Hepatocyte (in vitro differentiated cells): ENCODE results near the gene SPATA32. TPM values are rescaled to one million over a fixed set of nuclear protein-coding genes. Genes with fewer than 3 reads are reported as not detected.

Experiments
- DNase-seq: peaks from one replicate; pipeline ENCODE4 v3.0.0-alpha.2; 2016; ENCODE audit warnings: low spot score
- H2AFZ ChIP-seq: fragments of 200-600 bp; sonication (generic); 2 replicates; pipeline ENCODE4 v1.6.0; 2016; ENCODE audit warnings: antibody characterized with exemption, mild to moderate bottlenecking
- H3K27ac ChIP-seq: fragments of 200-600 bp; sonication (generic); 2 replicates; pipeline ENCODE4 v1.5.1; 2016; ENCODE audit warnings: mild to moderate bottlenecking
- H3K27me3 ChIP-seq: fragments of 200-600 bp; sonication (generic); 2 replicates; pipeline ENCODE4 v1.6.1; 2016
- H3K36me3 ChIP-seq: fragments of 200-600 bp; sonication (generic); replicated peaks from 2 replicates; pipeline ENCODE4 v1.5.1; 2016; ENCODE audit warnings: low read depth; ENCODE audit not compliant: insufficient read depth
- H3K4me1 ChIP-seq: fragments of 200-600 bp; sonication (generic); 2 replicates; pipeline ENCODE4 v1.5.1; 2016; ENCODE audit warnings: mild to moderate bottlenecking, moderate library complexity; ENCODE audit not compliant: insufficient read depth
- H3K4me2 ChIP-seq: fragments of 200-600 bp; sonication (generic); 2 replicates; pipeline ENCODE4 v1.6.0; 2016
- H3K4me3 ChIP-seq: fragments of 200-600 bp; sonication (generic); 2 replicates; pipeline ENCODE4 v1.5.1; 2016; ENCODE audit warnings: mild to moderate bottlenecking
- H3K79me2 ChIP-seq: fragments of 200-600 bp; sonication (generic); 2 replicates; pipeline ENCODE4 v1.6.0; 2017; ENCODE audit warnings: mild to moderate bottlenecking
- H3K9me2 ChIP-seq: fragments of 200-600 bp; sonication (generic); replicated peaks from 2 replicates; pipeline ENCODE4 v1.6.0; 2017; ENCODE audit warnings: mild to moderate bottlenecking; ENCODE audit not compliant: insufficient read depth
- H3K9me3 ChIP-seq: fragments of 200-600 bp; sonication (generic); 2 replicates; pipeline ENCODE4 v1.5.1; 2016; ENCODE audit warnings: low read depth, mild to moderate bottlenecking
- H4K20me1 ChIP-seq: fragments of 200-600 bp; sonication (generic); 2 replicates; pipeline ENCODE4 v1.6.0; 2016; ENCODE audit warnings: mild to moderate bottlenecking; ENCODE audit not compliant: insufficient read depth, poor library complexity, severe bottlenecking
- CTCF ChIP-seq: fragments of 200-600 bp; sonication (generic); IDR thresholded peaks from 2 replicates; pipeline ENCODE4 v1.5.1; 2016; ENCODE audit warnings: antibody characterized with exemption, mild to moderate bottlenecking; ENCODE audit not compliant: poor library complexity
- EZH2 ChIP-seq: fragments of 200-600 bp; sonication (generic); IDR thresholded peaks from 2 replicates; pipeline ENCODE4 v1.6.1; 2016; ENCODE audit warnings: antibody characterized with exemption, mild to moderate bottlenecking, borderline replicate concordance
- EZH2phosphoT487 ChIP-seq: fragments of 200-600 bp; sonication (generic); IDR thresholded peaks from one replicate; pipeline ENCODE4 v1.6.1; 2018; ENCODE audit warnings: antibody characterized with exemption, mild to moderate bottlenecking, low read depth, moderate library complexity; ENCODE audit not compliant: unreplicated experiment, severe bottlenecking
- WGBS: methylation state at CpG from one replicate; pipeline ENCODE4 v1.1.6; 2016; ENCODE audit warnings: low lambda C conversion rate; ENCODE audit errors: missing lambda C conversion rate; 5-methylcytosine and 5-hydroxymethylcytosine counted together
- polyA plus RNA-seq: library from polyadenylated mRNA; unstranded; fragments of >200 nt; fragmentation: Nextera tagmentation; extraction: Ambion mirVana; gene quantifications from 2 replicates; pipeline ENCODE4 v1.2.1, GENCODE V29; 2016
- total RNA-seq: library from RNA; depleted of rRNA; stranded (reverse); fragments of >200 nt; gene quantifications from 2 replicates; pipeline ENCODE4 v1.2.3, GENCODE V29; 2014

SPATA32 gene
- total and polyA plus RNA-seq, 2 experiments from 2014 or later: 0.31 TPM; not detected in 1

DNA sequence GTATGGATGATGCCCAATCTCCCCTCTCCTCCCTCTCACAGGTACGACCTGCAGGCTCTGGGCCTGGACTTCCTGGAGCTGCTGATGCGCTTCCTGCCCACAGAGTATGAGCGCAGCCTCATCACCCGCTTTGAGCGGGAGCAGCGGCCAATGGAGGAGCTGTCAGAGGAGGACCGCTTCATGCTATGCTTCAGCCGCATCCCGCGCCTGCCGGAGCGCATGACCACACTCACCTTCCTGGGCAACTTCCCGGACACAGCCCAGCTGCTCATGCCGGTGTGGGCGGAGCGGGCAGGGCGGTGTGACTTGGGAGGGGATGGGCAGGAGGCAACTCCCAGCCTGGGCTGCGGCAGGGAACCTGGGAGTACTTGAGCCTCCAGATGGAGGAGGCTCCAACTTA, 18.1 kb downstream of the SPATA32 start:
- Histone ChIP-seq H3K79me2 (peaks cover 2% of the 10 kb centered on the region), H3K9me2 (no peaks in the 10 kb centered on the region), H3K4me2 (no peak overlapping the region), H3K4me1 (peaks cover 18% of the 10 kb centered on the region), H3K9me3 (no peaks in the 10 kb centered on the region), H3K4me3 (no peak overlapping the region), H4K20me1 (no peaks in the 10 kb centered on the region), H2AFZ (no peak overlapping the region), H3K27ac (no peak overlapping the region), H3K27me3 (peaks cover 22% of the 10 kb centered on the region), H3K36me3 (no peaks in the 10 kb centered on the region)
- 87% methylated on average over 18 of the region's 18 CpGs for WGBS
- DNase-seq: no peak
- no peak for TF ChIP-seq EZH2phosphoT487
- no peak for TF ChIP-seq CTCF
- TF ChIP-seq EZH2: no peak

DNA sequence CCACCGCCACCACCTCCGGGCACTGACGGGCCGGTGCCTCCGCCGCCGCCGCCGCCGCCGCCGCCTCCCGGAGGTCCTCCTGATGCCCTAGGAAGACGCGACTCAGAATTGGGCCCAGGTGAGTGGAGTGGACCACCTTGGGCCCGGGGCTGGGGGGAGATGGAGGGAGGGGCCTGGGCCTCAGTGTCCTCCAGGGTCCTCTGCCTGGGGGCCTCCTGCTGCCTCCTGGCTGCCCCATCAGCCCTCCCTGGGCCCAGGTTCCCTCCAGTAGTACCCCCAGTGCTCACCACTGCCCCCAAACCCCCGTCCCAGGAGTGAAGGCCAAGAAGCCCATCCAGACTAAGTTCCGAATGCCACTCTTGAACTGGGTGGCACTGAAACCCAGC, 19.9 kb downstream of the SPATA32 start:
- Histone ChIP-seq H3K36me3 (no peaks in the 10 kb centered on the region), H2AFZ (no peak overlapping the region), H3K4me1 (peaks cover 16% of the 10 kb centered on the region), H4K20me1 (no peaks in the 10 kb centered on the region), H3K79me2 (no peaks in the 10 kb centered on the region), H3K27ac (no peak overlapping the region), H3K4me2 (peak overlapping the region; percentile 97), H3K27me3 (peaks cover 22% of the 10 kb centered on the region), H3K4me3 (no peak overlapping the region), H3K9me3 (no peaks in the 10 kb centered on the region), H3K9me2 (no peaks in the 10 kb centered on the region)
- DNase-seq: no peak
- TF ChIP-seq EZH2 (no peak), EZH2phosphoT487 (no peak), CTCF (no peak)
- WGBS: 59% methylated on average over 2 of the region's 18 CpGs

DNA sequence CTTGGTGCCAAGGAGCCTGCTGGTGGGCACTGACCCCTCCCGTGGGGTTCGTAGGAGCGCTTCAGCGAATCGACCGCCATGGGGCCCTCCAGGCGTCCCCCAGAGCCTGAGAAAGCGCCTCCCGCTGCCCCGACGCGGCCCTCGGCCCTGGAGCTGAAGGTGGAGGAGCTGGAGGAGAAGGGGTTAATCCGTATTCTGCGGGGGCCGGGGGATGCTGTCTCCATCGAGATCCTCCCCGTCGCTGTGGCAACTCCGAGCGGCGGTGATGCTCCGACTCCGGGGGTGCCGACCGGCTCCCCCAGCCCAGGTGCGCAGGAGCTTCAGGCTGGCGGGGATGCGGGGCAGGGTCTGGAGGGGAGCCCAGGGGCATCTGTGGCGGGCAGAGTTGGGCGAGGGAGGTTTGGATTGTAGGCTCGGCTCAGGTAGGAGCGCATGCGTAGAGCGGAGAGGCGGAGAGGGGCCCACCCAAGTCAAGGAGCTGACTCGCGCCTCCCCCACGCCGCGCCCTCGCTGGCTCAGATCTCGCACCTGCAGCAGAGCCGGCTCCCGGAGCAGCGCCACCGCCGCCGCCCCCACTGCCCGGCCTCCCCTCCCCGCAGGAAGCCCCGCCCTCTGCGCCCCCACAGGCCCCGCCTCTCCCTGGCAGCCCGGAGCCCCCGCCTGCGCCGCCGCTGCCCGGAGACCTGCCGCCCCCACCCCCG, 20.4 kb downstream of the SPATA32 start:
- H3K9me2 ChIP-seq: no peaks in the 10 kb centered on the region
- no peaks in the 10 kb centered on the region for H3K79me2 ChIP-seq
- peak overlapping the region; percentile 68 for H2AFZ ChIP-seq
- H4K20me1 ChIP-seq: no peaks in the 10 kb centered on the region
- peak overlapping the region; percentile 58 for H3K4me3 ChIP-seq
- TF ChIP-seq EZH2phosphoT487 (no peak), EZH2 (peak; percentile 34)
- H3K4me2 ChIP-seq: peak overlapping the region; percentile 97
- peak; percentile 81 for DNase-seq
- 3% methylated on average over 29 of the region's 62 CpGs for WGBS
- H3K27ac ChIP-seq: no peak overlapping the region
- peaks cover 22% of the 10 kb centered on the region for H3K27me3 ChIP-seq
- H3K36me3 ChIP-seq: no peaks in the 10 kb centered on the region
- no peaks in the 10 kb centered on the region for H3K9me3 ChIP-seq
- H3K4me1 ChIP-seq: peaks cover 11% of the 10 kb centered on the region

DNA sequence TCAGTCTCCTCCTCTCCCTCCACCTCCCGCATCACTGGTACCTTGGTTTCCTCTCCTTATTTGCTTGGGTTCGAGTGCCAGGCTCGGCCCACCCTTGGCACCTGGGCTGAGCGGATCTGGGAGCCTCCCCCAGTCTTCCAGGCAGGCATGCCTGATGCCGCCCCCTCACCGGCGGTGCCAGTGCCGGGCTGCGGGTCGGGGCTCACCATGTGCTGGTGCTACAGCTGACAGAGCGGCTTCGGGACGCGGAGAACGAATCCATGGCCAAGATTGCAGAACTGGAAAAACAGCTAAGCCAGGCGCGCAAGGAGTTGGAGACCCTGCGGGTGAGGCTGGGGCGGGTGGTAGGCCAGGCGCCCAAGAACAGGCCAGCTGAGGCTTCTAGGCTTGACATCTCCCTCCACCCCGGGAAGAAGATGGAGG, 21.0 kb downstream of the SPATA32 start:
- Histone ChIP-seq H3K4me3 (peak overlapping the region; percentile 58), H3K79me2 (no peaks in the 10 kb centered on the region), H3K4me2 (peak overlapping the region; percentile 97), H4K20me1 (no peaks in the 10 kb centered on the region), H3K36me3 (no peaks in the 10 kb centered on the region), H3K4me1 (peaks cover 10% of the 10 kb centered on the region), H3K9me3 (no peaks in the 10 kb centered on the region), H3K9me2 (no peaks in the 10 kb centered on the region), H2AFZ (no peak overlapping the region), H3K27ac (no peak overlapping the region), H3K27me3 (peaks cover 22% of the 10 kb centered on the region)
- TF ChIP-seq EZH2: no peak
- no peak for TF ChIP-seq EZH2phosphoT487
- TF ChIP-seq CTCF: no peak
- no peak for DNase-seq
- WGBS: 41% methylated on average over 19 of the region's 21 CpGs
